HepG2 (cell line): Measurements from ENCODE around the gene AGT. TPM values are rescaled to one million over a fixed set of nuclear protein-coding genes. Genes with fewer than 3 reads are reported as not detected.

Experiments used
- ATF7-NPFF ChIP-seq: sonication (generic); formaldehyde crosslinking; IDR thresholded peaks from 2 replicates; pipeline ENCODE4 v1.8.1; 2023; ENCODE audit warnings: mild to moderate bottlenecking, low read depth, missing genetic modification reagents, moderate library complexity
- NAIF1 ChIP-seq: sonication (generic); formaldehyde crosslinking; IDR thresholded peaks from 2 replicates; pipeline ENCODE4 v1.5.0; 2020; ENCODE audit warnings: mild to moderate bottlenecking, missing genetic modification reagents, borderline replicate concordance
- NCOA5 ChIP-seq: sonication (generic); formaldehyde crosslinking; IDR thresholded peaks from 2 replicates; pipeline ENCODE4 v1.4.0; 2020; ENCODE audit warnings: missing genetic modification reagents
- RARG ChIP-seq: sonication (generic); formaldehyde crosslinking; IDR thresholded peaks from 2 replicates; pipeline ENCODE4 v1.4.0; 2020; ENCODE audit warnings: low read depth, mild to moderate bottlenecking, missing genetic modification reagents
- SMAD1 ChIP-seq: sonication (generic); formaldehyde crosslinking; IDR thresholded peaks from 2 replicates; pipeline ENCODE4 v1.4.0; 2020; ENCODE audit warnings: missing genetic modification reagents, low read depth, mild to moderate bottlenecking, borderline replicate concordance
- SRSF1 ChIP-seq: fragments of 200-400 bp; formaldehyde crosslinking; optimal IDR thresholded peaks from 2 replicates; pipeline ENCODE3; 2017; ENCODE audit warnings: mild to moderate bottlenecking, low read depth, low read length, moderate library complexity
- SYNCRIP ChIP-seq: fragments of 200-400 bp; formaldehyde crosslinking; IDR thresholded peaks from 2 replicates; pipeline ENCODE4 v1.6.1; 2018; ENCODE audit warnings: mild to moderate bottlenecking, low read depth, low read length; ENCODE audit not compliant: insufficient read depth
- ZBED4 ChIP-seq: sonication (generic); formaldehyde crosslinking; IDR thresholded peaks from 2 replicates; pipeline ENCODE4 v1.4.0; 2020; ENCODE audit warnings: missing genetic modification reagents, borderline replicate concordance
- ZNF333 ChIP-seq: sonication (generic); formaldehyde crosslinking; IDR thresholded peaks from 2 replicates; pipeline ENCODE4 v1.4.0; 2020; ENCODE audit warnings: mild to moderate bottlenecking, missing genetic modification reagents, borderline replicate concordance
- ZNF343 ChIP-seq: sonication (generic); formaldehyde crosslinking; IDR thresholded peaks from 2 replicates; pipeline ENCODE4 v1.4.0; 2020; ENCODE audit warnings: mild to moderate bottlenecking, missing genetic modification reagents
- ZSCAN29 ChIP-seq: sonication (generic); formaldehyde crosslinking; conservative IDR thresholded peaks from 2 replicates; pipeline ENCODE4 v1.4.0; 2020; ENCODE audit warnings: mild to moderate bottlenecking, missing genetic modification reagents
- polyA plus RNA-seq, 8 experiments: library from polyadenylated mRNA; depleted of rRNA in 3 of 8; stranded (reverse) in 7 of 8; unstranded in 1 of 8; fragments of >200 nt; fragmentation: Illumina TruSeq in 4 of 8; extraction: Trizol in 4 of 8; gene quantifications; 2 replicates each; pipeline versions ENCODE4 v1.2.1 to v1.2.3, GENCODE V29; 2011 to 2016; ENCODE audit warnings: low read depth in 4 of 8, missing spikeins in 1 of 8, mixed read lengths in 1 of 8; ENCODE audit not compliant: insufficient read depth in 1 of 8
- total RNA-seq, 5 experiments: library from RNA; depleted of rRNA; stranded (reverse); fragments of >200 nt; fragmentation: Illumina TruSeq; extraction: Trizol; gene quantifications; 2 replicates each; pipeline ENCODE4 v1.2.3, GENCODE V29; 2016; ENCODE audit warnings: low read depth in 1 of 5
- TF ChIP-seq, protein P1 (sequence below): sonication (generic); formaldehyde crosslinking; IDR thresholded peaks from one replicate; pipeline ENCODE4 v1.5.1; 2020; ENCODE audit warnings: mild to moderate bottlenecking, missing genetic modification reagents; ENCODE audit errors: not compliant biosample characterization
- TF ChIP-seq, protein P2 (sequence below): sonication (generic); formaldehyde crosslinking; IDR thresholded peaks from 2 replicates; pipeline ENCODE4 v1.4.0; 2020; ENCODE audit warnings: low read depth, missing genetic modification reagents

The AGT gene
- total and polyA plus RNA-seq, 2 of the 13 experiments (the other 11 are each of a cell fraction or from before 2014, with no cell fraction given) = 892 to 2,071 TPM

DNA sequence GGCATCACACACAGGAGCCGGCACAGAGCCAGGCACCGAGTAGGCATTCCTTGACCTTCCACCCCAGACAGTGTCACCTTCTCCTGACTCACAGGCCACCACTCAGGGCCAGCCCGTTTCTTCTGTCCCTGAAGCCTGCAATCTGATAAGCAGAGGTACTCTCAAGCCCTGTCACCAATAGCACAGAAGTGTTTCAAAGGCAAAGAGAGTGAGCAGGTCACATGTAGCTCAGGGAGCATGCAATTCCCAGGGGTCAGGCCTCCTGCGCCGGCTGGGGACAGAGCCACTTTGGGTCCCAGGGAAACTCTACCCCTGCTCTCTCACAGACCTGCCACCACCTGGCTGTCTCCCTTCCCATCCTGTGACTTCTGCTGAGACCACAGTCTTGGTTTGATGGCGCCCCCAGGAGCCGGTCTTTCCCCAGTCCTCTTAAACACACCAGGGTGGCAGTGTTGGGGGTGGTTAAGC is 46.5 kb upstream of the AGT start (continued):
- TF ChIP-seq ZBED4 (0 out of 2 replicates have a peak, but pooled peaks have one; percentile 32), ZSCAN29 (no peak), ZNF343 (CRISPR knock-in tag) (0 out of 2 replicates have a peak, but pooled peaks have one; percentile 48), SMAD1 (CRISPR knock-in tag) (peak; percentile 53; the same call in 1 of the 2 replicates), NCOA5 (no peak), SRSF1 (no peak), SYNCRIP (no peak), ZNF333 (CRISPR knock-in tag) (no peak), ATF7-NPFF (CRISPR knock-in tag) (no peak), NAIF1 (CRISPR knock-in tag) (no peak), RARG (CRISPR knock-in tag) (no peak)
- TF ChIP-seq, protein P1, sequence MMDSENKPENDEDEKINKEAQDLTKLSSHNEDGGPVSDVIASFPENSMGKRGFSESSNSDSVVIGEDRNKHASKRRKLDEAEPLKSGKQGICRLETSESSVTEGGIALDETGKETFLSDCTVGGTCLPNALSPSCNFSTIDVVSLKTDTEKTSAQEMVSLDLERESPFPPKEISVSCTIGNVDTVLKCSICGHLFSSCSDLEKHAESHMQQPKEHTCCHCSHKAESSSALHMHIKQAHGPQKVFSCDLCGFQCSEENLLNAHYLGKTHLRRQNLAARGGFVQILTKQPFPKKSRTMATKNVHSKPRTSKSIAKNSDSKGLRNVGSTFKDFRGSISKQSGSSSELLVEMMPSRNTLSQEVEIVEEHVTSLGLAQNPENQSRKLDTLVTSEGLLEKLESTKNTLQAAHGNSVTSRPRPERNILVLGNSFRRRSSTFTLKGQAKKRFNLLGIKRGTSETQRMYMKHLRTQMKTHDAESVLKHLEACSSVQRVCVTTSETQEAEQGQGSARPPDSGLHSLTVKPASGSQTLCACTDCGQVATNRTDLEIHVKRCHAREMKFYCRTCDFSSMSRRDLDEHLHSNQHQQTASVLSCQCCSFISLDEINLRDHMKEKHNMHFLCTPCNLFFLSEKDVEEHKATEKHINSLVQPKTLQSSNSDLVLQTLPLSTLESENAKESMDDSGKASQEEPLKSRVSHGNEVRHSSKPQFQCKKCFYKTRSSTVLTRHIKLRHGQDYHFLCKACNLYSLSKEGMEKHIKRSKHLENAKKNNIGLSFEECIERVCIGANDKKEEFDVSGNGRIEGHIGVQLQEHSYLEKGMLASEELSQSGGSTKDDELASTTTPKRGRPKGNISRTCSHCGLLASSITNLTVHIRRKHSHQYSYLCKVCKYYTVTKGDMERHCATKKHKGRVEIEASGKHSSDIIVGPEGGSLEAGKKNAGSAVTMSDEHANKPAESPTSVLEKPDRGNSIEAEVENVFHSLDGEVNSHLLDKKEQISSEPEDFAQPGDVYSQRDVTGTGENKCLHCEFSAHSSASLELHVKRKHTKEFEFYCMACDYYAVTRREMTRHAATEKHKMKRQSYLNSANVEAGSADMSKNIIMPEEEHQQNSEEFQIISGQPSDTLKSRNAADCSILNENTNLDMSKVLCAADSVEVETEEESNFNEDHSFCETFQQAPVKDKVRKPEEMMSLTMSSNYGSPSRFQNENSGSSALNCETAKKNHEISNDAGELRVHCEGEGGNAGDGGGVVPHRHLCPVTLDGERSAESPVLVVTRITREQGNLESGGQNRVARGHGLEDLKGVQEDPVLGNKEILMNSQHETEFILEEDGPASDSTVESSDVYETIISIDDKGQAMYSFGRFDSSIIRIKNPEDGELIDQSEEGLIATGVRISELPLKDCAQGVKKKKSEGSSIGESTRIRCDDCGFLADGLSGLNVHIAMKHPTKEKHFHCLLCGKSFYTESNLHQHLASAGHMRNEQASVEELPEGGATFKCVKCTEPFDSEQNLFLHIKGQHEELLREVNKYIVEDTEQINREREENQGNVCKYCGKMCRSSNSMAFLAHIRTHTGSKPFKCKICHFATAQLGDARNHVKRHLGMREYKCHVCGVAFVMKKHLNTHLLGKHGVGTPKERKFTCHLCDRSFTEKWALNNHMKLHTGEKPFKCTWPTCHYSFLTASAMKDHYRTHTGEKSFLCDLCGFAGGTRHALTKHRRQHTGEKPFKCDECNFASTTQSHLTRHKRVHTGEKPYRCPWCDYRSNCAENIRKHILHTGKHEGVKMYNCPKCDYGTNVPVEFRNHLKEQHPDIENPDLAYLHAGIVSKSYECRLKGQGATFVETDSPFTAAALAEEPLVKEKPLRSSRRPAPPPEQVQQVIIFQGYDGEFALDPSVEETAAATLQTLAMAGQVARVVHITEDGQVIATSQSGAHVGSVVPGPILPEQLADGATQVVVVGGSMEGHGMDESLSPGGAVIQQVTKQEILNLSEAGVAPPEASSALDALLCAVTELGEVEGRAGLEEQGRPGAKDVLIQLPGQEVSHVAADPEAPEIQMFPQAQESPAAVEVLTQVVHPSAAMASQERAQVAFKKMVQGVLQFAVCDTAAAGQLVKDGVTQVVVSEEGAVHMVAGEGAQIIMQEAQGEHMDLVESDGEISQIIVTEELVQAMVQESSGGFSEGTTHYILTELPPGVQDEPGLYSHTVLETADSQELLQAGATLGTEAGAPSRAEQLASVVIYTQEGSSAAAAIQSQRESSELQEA (CRISPR knock-in tag) = no peak
- TF ChIP-seq, protein P2, sequence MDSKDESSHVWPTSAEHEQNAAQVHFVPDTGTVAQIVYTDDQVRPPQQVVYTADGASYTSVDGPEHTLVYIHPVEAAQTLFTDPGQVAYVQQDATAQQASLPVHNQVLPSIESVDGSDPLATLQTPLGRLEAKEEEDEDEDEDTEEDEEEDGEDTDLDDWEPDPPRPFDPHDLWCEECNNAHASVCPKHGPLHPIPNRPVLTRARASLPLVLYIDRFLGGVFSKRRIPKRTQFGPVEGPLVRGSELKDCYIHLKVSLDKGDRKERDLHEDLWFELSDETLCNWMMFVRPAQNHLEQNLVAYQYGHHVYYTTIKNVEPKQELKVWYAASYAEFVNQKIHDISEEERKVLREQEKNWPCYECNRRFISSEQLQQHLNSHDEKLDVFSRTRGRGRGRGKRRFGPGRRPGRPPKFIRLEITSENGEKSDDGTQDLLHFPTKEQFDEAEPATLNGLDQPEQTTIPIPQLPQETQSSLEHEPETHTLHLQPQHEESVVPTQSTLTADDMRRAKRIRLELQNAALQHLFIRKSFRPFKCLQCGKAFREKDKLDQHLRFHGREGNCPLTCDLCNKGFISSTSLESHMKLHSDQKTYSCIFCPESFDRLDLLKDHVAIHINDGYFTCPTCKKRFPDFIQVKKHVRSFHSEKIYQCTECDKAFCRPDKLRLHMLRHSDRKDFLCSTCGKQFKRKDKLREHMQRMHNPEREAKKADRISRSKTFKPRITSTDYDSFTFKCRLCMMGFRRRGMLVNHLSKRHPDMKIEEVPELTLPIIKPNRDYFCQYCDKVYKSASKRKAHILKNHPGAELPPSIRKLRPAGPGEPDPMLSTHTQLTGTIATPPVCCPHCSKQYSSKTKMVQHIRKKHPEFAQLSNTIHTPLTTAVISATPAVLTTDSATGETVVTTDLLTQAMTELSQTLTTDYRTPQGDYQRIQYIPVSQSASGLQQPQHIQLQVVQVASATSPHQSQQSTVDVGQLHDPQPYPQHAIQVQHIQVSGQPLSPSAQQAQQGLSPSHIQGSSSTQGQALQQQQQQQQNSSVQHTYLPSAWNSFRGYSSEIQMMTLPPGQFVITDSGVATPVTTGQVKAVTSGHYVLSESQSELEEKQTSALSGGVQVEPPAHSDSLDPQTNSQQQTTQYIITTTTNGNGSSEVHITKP = 0 out of 2 replicates have a peak, but pooled peaks have one; percentile 28
